HepG2 (cell line): Measurements from ENCODE around the gene SAE1.

Experiments used
- ZFAT ChIP-seq: sonication (generic); formaldehyde crosslinking; conservative IDR thresholded peaks from 2 replicates; pipeline ENCODE4 v1.8.1; 2023; ENCODE audit warnings: missing genetic modification reagents, inconsistent platforms
- TF ChIP-seq, protein P1 (sequence below): conservative IDR thresholded peaks from 2 replicates; pipeline ENCODE4 v1.6.1; 2018; ENCODE audit warnings: missing genetic modification reagents

DNA sequence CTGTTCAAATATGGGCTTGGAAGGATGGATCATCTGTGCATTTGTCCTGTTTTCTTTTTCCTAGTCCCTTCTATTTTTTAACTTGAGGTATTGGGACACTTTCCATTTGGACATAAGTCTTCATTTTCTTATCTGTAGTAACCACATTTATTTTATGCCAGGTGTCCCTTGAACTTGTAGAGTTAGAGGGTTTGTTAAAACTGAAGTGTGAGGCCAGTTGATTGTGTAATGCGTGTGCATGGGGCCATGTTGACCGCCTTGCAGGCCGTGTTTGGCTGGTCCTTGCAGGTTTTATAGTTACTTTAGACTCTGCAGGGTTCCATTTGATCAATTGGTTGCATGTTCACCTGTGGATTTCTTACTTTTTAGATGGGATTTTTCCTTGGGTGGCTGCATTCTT, 21.0 kb downstream of the SAE1 start:
- TF ChIP-seq ZFAT (CRISPR knock-in tag) = no peak
- TF ChIP-seq, protein P1, sequence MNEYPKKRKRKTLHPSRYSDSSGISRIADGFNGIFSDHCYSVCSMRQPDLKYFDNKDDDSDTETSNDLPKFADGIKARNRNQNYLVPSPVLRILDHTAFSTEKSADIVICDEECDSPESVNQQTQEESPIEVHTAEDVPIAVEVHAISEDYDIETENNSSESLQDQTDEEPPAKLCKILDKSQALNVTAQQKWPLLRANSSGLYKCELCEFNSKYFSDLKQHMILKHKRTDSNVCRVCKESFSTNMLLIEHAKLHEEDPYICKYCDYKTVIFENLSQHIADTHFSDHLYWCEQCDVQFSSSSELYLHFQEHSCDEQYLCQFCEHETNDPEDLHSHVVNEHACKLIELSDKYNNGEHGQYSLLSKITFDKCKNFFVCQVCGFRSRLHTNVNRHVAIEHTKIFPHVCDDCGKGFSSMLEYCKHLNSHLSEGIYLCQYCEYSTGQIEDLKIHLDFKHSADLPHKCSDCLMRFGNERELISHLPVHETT = no peak
